Measurements from ENCODE around the gene SGO1. TPM values are rescaled to one million over a fixed set of nuclear protein-coding genes. Genes with fewer than 3 reads are reported as not detected.

Gene SGO1
- total RNA-seq, 1 donor: 0.36 TPM

DNA sequence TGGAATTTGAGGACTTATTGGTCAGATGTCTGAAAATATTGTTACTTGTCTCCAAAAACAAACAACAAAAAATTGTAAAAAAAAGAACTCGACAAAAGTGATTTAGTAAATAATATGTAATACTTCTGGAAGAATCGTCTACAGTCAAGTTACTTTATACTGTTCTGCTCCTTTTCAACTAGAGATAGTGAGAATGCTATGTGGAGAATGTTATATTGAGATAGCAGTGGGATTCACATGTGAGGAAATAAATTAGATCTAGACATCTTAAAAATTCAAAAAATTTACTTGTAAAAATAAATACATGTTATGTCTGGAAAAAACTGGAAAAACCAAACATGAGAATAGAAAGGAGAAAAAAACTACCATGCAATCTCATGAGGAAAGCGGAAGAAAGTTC is 64.9 kb downstream of the SGO1 start:
- Histone ChIP-seq H3K79me2 (ENCODE audit: insufficient read depth, low read length) (no peaks in the 10 kb centered on the region), H3K4me1 (ENCODE audit: insufficient read depth, low read length) (peaks cover 5% of the 10 kb centered on the region), H3K27ac (ENCODE audit: low read depth, low read length) (no peak overlapping the region), H2AFZ (ENCODE audit: low read length) (no peak overlapping the region), H3K4me3 (ENCODE audit: insufficient read depth, low read length) (no peak overlapping the region), H3K36me3 (ENCODE audit: insufficient read depth, low read length) (no peaks in the 10 kb centered on the region), H3K9me3 (ENCODE audit: low read depth, low read length) (no peaks in the 10 kb centered on the region), H4K20me1 (ENCODE audit: insufficient read depth, low read length) (no peaks in the 10 kb centered on the region), H3K27me3 (ENCODE audit: insufficient read depth, low read length) (no peaks in the 10 kb centered on the region), H3K4me2 (ENCODE audit: insufficient read depth, low read length) (no peak overlapping the region)
- DNase-seq (ENCODE audit: insufficient read length, low spot score, missing footprints): no peak
- TF ChIP-seq, protein P1, sequence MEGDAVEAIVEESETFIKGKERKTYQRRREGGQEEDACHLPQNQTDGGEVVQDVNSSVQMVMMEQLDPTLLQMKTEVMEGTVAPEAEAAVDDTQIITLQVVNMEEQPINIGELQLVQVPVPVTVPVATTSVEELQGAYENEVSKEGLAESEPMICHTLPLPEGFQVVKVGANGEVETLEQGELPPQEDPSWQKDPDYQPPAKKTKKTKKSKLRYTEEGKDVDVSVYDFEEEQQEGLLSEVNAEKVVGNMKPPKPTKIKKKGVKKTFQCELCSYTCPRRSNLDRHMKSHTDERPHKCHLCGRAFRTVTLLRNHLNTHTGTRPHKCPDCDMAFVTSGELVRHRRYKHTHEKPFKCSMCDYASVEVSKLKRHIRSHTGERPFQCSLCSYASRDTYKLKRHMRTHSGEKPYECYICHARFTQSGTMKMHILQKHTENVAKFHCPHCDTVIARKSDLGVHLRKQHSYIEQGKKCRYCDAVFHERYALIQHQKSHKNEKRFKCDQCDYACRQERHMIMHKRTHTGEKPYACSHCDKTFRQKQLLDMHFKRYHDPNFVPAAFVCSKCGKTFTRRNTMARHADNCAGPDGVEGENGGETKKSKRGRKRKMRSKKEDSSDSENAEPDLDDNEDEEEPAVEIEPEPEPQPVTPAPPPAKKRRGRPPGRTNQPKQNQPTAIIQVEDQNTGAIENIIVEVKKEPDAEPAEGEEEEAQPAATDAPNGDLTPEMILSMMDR (IDR thresholded peaks at IDR 0.05; ENCODE audit: extremely low read depth, low read depth, low read length): no peak

Small RNA genes within 50 kb of the gene (small RNA-seq; reads per million reads assigned to genes)
- gene MIR3135A: not detected

Other genes with a start within 250 kb of the SGO1 start
- 69.1 and 88.1 TPM in 2 replicates for gene RAB5A, start 239.1 kb downstream of the SGO1 start, total RNA-seq
- not detected in 2 replicates for gene PP2D1, start 173.9 kb downstream of the SGO1 start, total RNA-seq
- gene KAT2B, start 145.8 kb downstream of the SGO1 start, total RNA-seq: 11.8 and 15.9 TPM in 2 replicates

Data from osteoblast (primary cell).